Kidney glomerular epithelial cell (primary cell): ENCODE measurements around the gene ARHGAP12.
A peak's percentile ranks its signal among the peaks of the same experiment; 100 is the strongest.
"Not testable (repeated sequence)": the region's sequence is repeated elsewhere in the genome, so short reads cannot be mapped to it uniquely, and the experiment has no call there.

Experiments
- DNase-seq: peaks from one replicate; lab custom pipeline; 2025; lab: John Stamatoyannopoulos, UW

The ARHGAP12 gene

DNA sequence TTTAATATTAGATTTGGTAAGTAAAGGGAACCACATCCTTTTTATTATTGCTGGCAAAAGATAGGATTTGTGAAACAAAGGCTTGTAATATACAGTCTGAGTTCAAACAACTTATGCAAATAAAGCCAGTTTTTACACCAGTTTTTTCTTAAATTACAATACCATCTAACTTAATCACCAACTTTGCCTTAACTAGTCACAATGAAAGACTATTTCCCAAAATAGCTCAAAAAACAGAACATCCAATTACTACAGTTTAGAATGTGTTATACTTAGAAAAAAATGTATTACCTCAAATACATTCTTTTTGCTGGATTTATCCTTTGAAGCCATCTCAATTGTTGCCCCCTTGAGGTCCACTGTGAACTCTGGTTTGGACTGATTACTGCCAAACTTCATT lies 108.5 kb downstream of the ARHGAP12 start:
- no peak for DNase-seq

GRCh38 chr10:31819391-31819820 lies 109.2 kb downstream of the ARHGAP12 start:
- DNase-seq, result no peak

- no peak for DNase-seq
Observed at GRCh38 chr10:31816318-31816717, 112.3 kb downstream of the ARHGAP12 start.

DNA sequence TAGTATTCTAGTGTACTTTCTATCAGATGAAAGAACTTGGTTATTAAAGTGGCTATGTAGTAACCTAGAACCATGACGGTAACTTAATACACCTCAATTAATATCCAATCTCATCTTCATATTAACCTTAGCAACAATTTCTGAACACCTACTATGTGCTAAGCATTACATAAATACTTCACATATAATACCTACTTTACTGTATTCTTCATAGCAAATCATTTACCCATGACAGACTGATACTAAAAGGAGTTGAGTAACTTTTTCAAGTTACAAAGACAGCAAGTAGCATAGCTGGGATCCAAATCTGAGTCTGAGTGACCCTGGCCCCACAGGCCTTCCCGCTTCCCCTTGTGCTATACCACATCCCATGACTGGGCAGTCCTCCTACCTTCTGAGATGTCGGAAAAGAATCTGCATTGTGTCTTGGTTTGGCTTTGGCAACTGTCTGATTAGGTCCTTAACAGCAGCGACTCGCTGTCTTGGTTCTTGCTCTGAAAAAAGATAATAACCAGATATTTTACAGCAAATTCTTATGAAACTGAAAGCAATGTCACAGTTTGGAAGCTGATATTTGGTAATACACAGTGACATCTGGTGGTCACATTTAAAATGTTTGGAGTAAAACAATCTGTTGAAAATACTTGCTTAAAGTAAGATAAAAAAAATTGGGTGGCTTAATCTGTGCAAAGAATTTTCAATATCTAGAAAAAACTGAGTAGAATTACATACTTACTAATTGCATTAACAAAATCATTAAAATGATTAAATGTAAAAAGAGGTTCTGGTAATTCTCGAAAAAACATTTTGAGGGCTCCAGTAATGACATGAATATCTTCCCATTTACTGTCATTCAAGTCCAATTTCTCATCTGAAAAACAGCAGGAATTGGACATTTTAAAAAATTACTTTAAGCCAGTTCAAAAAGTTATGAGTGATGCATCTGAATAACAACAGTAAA lies 120.1 kb downstream of the ARHGAP12 start:
- no peak for DNase-seq

- no peak for DNase-seq
Observed at GRCh38 chr10:31804352-31804810, 124.2 kb downstream of the ARHGAP12 start.

DNA sequence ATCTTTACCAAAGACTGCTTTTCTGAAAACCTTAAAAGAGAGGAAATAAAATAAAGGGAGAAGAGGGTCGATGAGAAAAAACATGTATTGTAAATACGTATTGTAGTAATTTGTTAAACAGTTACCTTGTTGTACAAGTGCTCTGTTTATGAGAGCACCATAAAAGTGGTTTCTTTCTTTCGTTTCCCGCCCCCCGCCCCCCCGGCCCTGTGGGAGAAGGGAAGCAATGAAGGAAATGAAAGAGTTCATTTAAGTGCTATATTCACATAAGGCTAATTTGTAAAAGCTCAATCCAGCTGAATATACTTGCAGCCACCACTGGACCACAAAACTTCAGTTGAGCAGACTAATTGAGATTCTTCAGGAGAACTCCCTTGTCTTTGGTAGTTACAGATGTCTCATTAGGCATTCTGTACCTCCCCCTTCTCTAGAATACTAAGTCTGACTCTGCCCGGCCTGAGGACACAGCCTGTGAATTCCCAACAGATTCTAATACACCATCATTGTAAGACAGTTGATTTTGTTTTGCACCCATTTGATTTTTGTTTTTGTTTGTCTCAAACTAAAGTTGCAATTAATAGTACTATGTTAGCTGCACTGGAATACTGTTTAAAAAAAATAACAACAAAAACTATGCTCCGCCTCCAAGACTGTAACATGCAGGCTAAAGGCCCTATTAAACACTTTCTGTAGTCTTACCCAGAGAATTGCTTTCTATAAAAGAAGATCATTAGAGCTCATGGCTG lies 124.9 kb downstream of the ARHGAP12 start:
- DNase-seq, result no peak

- DNase-seq, result no peak
Observed at GRCh38 chr10:31799181-31799580, 129.4 kb downstream of the ARHGAP12 start.

- no peak for DNase-seq
Observed at GRCh38 chr10:31792745-31793144, 135.9 kb downstream of the ARHGAP12 start.

- DNase-seq, result no peak
Observed at GRCh38 chr10:31789555-31789954, 139.1 kb downstream of the ARHGAP12 start.

DNA sequence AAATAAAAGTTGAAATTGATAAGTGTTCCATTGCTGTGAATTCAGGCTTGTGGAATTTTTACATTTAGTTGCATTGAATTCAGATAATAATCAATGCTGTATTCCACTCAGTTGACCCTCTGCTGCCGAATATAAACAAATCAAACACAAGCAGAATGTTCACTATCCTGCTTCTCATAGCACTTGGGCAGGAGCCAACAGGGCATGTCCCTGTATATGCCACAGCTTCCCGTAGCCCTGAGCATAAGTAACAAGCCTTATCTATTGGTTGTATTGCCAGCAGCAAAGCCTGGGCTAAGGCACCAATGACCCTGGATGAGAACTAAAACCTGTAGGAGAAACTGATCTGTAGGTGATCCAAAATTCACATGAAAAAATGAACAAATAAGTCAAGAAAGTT lies 145.9 kb downstream of the ARHGAP12 start:
- no peak for DNase-seq

DNA sequence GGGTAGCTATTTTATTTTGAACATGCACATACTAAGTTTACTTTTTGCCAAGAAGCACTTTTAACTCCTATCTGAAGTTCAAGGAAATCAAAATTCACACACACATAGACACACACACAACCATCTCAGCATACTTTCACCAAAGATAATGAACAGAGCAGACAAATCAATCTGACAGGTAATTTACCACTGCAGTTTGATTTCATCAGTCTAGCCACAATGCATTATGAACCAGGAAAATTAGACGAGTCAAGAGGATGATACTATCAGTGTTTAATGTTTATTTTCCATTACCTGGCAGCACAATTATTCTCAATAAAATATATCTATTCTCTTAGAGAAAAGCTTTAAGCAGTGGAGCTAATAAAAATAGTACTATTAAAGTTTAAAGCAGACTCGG lies 147.9 kb downstream of the ARHGAP12 start:
- DNase-seq, result no peak

DNA sequence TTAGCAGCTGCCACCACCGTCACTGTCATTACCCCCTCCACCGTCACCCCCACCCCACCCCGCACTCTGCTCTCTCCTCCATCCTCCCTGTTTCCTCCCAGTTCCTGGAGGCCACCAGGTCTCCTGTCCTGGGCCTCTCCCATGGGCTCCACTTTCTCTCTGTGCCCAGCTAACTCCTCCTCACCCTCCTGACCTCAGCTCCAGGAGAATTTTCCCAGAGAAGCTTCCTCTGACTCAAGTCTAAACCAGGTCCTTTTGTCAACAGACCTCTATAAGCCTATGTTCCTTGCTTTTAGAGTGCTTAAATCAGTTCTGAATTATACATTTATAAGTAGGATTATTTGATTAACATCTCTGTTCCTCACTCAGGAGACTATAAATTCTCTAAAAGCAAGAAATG lies 150.0 kb downstream of the ARHGAP12 start:
- no peak for DNase-seq

DNA sequence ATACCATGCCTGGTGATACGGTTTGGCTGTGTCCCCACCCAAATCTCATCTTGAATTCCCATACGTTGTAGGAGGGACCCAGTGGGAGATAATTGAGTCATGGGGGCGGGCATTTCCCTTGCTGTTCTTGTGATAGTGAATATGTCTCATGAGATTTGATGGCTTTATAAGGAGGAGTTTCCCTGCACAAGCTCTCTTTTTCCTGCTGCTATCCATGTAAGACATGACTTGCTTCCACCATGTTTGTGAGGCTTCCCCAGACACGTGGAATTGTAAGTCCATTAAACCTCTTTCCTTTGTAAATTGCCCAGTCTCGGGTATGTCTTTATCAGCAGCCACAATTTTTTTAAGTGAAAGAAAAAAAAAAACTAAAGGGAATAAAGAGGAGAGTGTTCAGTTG lies 152.5 kb downstream of the ARHGAP12 start:
- no peak for DNase-seq

DNA sequence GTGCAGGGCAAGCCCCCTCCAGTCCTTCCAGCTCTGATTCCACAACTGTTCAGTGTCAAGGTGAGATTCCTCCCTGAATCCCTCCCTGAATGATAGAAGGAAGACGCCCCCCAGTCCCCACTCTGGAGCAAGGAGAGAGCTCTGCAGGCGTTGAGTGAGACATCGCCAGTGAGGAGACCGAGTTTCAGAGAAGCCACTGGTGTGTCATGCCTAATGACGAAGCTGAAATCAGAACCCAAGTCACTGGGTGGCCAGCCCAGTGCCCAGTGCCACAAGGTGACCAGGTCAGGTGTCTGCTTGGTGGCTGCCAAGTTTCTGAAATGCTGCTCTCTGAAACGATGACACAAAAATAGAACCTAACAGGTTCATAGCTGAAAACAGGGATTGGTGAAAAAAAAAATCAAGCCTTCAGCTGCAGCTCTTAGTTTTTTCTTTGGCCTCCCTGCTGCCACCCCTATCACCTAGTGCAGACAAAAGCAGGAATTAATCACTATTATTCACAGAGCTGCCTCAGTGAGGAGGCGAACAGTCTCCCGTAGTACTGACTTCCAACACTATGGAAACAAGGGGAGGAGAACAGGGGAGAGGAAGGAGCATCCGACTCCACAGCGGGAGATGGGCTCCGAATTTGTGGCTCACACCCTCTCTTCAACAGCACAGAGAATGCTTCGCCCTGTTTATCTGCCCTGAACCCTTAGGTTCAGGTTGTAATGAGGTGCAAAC lies 153.5 kb downstream of the ARHGAP12 start:
- DNase-seq, result no peak

GRCh38 chr10:31774299-31774900 lies 154.2 kb downstream of the ARHGAP12 start:
- DNase-seq, result no peak

DNA sequence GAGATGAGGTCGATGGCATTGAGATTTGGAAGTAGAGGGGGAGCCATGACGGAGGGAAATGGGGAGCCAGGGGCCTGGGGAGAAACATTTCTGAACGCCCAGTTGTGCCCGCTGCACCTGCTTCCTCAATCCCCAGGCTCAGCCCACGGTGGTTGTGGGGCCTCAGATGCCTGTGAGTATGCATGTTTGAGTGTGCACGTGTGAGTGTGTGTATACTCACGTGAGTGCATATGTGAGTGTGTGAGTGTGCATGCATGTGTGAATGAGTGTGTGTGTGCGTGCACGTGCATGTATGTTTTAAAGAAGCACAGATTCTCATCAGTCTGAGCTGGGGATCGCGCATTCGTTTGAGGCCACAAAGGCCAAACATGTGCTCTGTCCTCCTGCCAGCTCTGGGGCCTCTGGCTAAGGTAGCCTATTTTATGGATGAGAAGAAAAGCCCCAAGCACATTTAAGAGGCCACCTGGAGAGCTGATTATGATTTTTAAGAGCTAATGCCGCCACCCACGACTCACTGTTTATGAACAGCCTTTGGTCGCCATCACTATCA lies 154.8 kb downstream of the ARHGAP12 start:
- no peak for DNase-seq

- no peak for DNase-seq
Observed at GRCh38 chr10:31771331-31771831, 157.2 kb downstream of the ARHGAP12 start.

GRCh38 chr10:31770307-31770902 lies 158.2 kb downstream of the ARHGAP12 start:
- no peak for DNase-seq

- DNase-seq, result peak; percentile 57
Observed at GRCh38 chr10:31769564-31769963, 159.1 kb downstream of the ARHGAP12 start.

DNA sequence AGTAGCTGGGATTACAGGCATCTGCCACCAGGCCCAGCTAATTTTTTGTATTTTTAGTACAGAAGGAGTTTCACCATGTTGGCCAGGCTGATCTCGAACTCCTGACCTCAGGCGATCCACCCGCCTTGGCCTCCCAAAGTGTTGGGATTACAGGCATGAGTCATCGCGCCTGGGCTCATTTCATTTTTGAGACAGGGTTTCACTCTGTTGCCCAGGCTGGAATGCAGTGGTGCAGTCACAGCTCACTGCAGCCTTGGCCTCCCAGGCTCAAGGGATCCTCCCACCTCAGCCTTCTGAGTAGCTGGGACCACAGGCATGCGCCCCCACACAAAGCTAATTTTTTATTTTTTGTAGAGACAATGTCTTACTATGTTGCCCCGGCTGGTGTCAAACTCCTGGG lies 159.7 kb downstream of the ARHGAP12 start:
- DNase-seq, result not testable (repeated sequence)

DNA sequence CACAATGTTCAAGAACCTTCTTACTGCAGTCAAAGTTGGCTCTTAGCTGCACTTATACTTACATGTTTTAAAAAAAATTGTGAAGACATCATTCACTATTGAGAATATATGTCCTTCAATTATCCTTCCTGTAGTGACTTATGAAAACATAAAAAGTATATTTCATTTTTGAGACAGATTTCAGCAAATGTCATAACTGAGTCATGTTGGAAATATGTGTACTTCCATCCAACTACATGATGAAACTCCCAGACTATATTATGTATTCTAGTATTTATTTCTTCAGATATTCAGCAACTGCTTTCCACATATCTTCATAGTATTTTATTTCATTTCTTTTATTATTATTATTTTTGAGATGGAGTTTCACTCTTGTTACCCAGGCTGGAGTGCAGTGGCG lies 160.2 kb downstream of the ARHGAP12 start:
- DNase-seq, result no peak
